Liver (tissue), 3 donors: Measurements from ENCODE around the gene CAST.

Experiments used
- ATF3 ChIP-seq: IDR thresholded peaks from 2 replicates; pipeline ENCODE4 v1.6.1; 2016; ENCODE audit warnings: antibody characterized with exemption
- CTCF ChIP-seq: fragments of 150-350 bp; IDR thresholded peaks from 2 replicates; pipeline ENCODE4 v1.5.1; 2017; ENCODE audit warnings: improper control_type of control experiment, low read depth, low read length; ENCODE audit not compliant: missing input control
- EGR1 ChIP-seq, 2 donors: IDR thresholded peaks; 2 replicates each; pipeline ENCODE4 v1.6.1; 2016 to 2018; ENCODE audit warnings: antibody characterized with exemption in 2 of 2, low read depth in 2 of 2
- GABPA ChIP-seq, 2 donors: IDR thresholded peaks in 1 of 2; conservative IDR thresholded peaks in 1 of 2; 2 replicates each; pipeline ENCODE4 v1.6.1; 2016; ENCODE audit warnings: antibody characterized with exemption in 2 of 2, mild to moderate bottlenecking in 1 of 2, moderate library complexity in 1 of 2
- HNF4A ChIP-seq, 2 donors: conservative IDR thresholded peaks; 2 replicates each; pipeline ENCODE4 v1.6.1; 2016; ENCODE audit warnings: antibody characterized with exemption in 2 of 2, mild to moderate bottlenecking in 2 of 2
- JUND ChIP-seq, 2 donors: IDR thresholded peaks; 2 replicates each; pipeline ENCODE4 v1.6.1; 2016; ENCODE audit warnings: antibody characterized with exemption in 2 of 2
- MAX ChIP-seq: IDR thresholded peaks from 2 replicates; pipeline ENCODE4 v1.6.1; 2016; ENCODE audit warnings: antibody characterized with exemption
- TAF1 ChIP-seq: conservative IDR thresholded peaks from 2 replicates; pipeline ENCODE4 v1.6.1; 2016; ENCODE audit warnings: antibody characterized with exemption, mild to moderate bottlenecking
- TF ChIP-seq, protein P1 (sequence below): IDR thresholded peaks from 2 replicates; pipeline ENCODE4 v1.6.1; 2016; ENCODE audit warnings: antibody characterized with exemption, mild to moderate bottlenecking
- donor health status: healthy.
- donor health status: healthy.

GRCh38 chr5:96812851-96813250, 150.7 kb downstream of the CAST start:
- TF ChIP-seq GABPA (IDR thresholded peaks at IDR 0.05 in 1 of 2, conservative IDR thresholded peaks at IDR 0.05 in 1 of 2): no peak
- no peak for TF ChIP-seq MAX
- no peak for TF ChIP-seq CTCF
- no peak for TF ChIP-seq JUND (IDR thresholded peaks at IDR 0.05)
- no peak for TF ChIP-seq ATF3
- TF ChIP-seq EGR1 (IDR thresholded peaks at IDR 0.05; ENCODE audit: low read depth in 2 of 2): no peak
- no peak for TF ChIP-seq TAF1
- TF ChIP-seq HNF4A (conservative IDR thresholded peaks at IDR 0.05): no peak
- TF ChIP-seq, protein P1, sequence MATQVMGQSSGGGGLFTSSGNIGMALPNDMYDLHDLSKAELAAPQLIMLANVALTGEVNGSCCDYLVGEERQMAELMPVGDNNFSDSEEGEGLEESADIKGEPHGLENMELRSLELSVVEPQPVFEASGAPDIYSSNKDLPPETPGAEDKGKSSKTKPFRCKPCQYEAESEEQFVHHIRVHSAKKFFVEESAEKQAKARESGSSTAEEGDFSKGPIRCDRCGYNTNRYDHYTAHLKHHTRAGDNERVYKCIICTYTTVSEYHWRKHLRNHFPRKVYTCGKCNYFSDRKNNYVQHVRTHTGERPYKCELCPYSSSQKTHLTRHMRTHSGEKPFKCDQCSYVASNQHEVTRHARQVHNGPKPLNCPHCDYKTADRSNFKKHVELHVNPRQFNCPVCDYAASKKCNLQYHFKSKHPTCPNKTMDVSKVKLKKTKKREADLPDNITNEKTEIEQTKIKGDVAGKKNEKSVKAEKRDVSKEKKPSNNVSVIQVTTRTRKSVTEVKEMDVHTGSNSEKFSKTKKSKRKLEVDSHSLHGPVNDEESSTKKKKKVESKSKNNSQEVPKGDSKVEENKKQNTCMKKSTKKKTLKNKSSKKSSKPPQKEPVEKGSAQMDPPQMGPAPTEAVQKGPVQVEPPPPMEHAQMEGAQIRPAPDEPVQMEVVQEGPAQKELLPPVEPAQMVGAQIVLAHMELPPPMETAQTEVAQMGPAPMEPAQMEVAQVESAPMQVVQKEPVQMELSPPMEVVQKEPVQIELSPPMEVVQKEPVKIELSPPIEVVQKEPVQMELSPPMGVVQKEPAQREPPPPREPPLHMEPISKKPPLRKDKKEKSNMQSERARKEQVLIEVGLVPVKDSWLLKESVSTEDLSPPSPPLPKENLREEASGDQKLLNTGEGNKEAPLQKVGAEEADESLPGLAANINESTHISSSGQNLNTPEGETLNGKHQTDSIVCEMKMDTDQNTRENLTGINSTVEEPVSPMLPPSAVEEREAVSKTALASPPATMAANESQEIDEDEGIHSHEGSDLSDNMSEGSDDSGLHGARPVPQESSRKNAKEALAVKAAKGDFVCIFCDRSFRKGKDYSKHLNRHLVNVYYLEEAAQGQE: no peak
